Transverse colon (tissue), 4 donors: Measurements from ENCODE around the gene ZBTB32. TPM values are rescaled to one million over a fixed set of nuclear protein-coding genes. Genes with fewer than 3 reads are reported as not detected.

ENCODE experiments used
- DNase-seq: peaks from one replicate; pipeline ENCODE4 v3.0.0-alpha.2; 2019
- H3K27ac ChIP-seq, 4 donors: fragments of 200-600 bp; sonication (generic); 2 replicates each; pipeline ENCODE4 v1.5.1; 2016 to 2018; ENCODE audit warnings: inconsistent platforms in 4 of 4
- H3K27me3 ChIP-seq: fragments of 200-600 bp; sonication (generic); 2 replicates; pipeline ENCODE4 v1.5.1; 2017; ENCODE audit warnings: inconsistent platforms
- H3K36me3 ChIP-seq, 4 donors: fragments of 200-600 bp; sonication (generic); 2 replicates each; pipeline ENCODE4 v1.5.1; 2017 to 2019; ENCODE audit warnings: inconsistent platforms in 4 of 4
- H3K4me1 ChIP-seq, 4 donors: fragments of 200-600 bp; sonication (generic); 2 replicates each; pipeline ENCODE4 v1.5.1; 2017 to 2020; ENCODE audit warnings: inconsistent platforms in 4 of 4
- H3K4me3 ChIP-seq, 4 donors: fragments of 200-600 bp; sonication (generic); 1 replicate in 1 of 4; 2 replicates in 3 of 4; pipeline versions ENCODE4 v1.5.1 to v1.6.1; 2017 to 2019; ENCODE audit warnings: inconsistent platforms in 4 of 4
- H3K9me3 ChIP-seq, 2 donors: fragments of 200-600 bp; sonication (generic); 2 replicates each; pipeline ENCODE4 v1.5.1; 2017 to 2019; ENCODE audit warnings: inconsistent platforms in 2 of 2
- CTCF ChIP-seq, 5 experiments: fragments of 200-600 bp in 3 of 5; fragments of 450-650 bp in 2 of 5; sonication (generic) in 3 of 5; IDR thresholded peaks; 1 replicate in 2 of 5; 2 replicates in 3 of 5; pipeline ENCODE4 v1.5.1; 2016 to 2017; ENCODE audit warnings: antibody characterized with exemption in 5 of 5, inconsistent platforms in 3 of 5, mild to moderate bottlenecking in 2 of 5, moderate library complexity in 1 of 5
- EP300 ChIP-seq: sonication (generic); formaldehyde crosslinking; IDR thresholded peaks from one replicate; pipeline ENCODE4 v1.6.1; 2017; ENCODE audit warnings: antibody characterized with exemption, low read depth
- POLR2A ChIP-seq: fragments of 450-650 bp; IDR thresholded peaks from one replicate; pipeline ENCODE4 v1.6.1; 2016; ENCODE audit warnings: antibody characterized with exemption, mild to moderate bottlenecking, moderate library complexity
- POLR2AphosphoS5 ChIP-seq, 3 donors: sonication (generic); formaldehyde crosslinking; IDR thresholded peaks; one replicate each; pipeline ENCODE4 v1.6.1; 2016; ENCODE audit warnings: antibody characterized with exemption in 3 of 3
- WGBS, 2 donors: methylation state at CpG; one replicate each; pipeline ENCODE4 v1.1.5; 2018; ENCODE audit warnings: low coverage in 1 of 2; 5-methylcytosine and 5-hydroxymethylcytosine counted together
- in situ Hi-C, 4 donors: fragments of 200-750 bp; cut with MboI; loops; one replicate each; pipeline versions ENCODE4 v1.15.0 to v1.15.1; 2017; ENCODE audit warnings: low sequenced_read_pairs in 3 of 4, low pct_ligation_motif_present in 1 of 4, low pct_unique_long_range_greater_than_20kb in 1 of 4
- intact Hi-C: fragments of 100-400 bp; cut with DNase I; formaldehyde crosslinking; loops from one replicate; pipeline ENCODE4 v1.15.1; 2023; ENCODE audit warnings: low total_unique reads
- total RNA-seq, 4 donors: library from RNA; depleted of rRNA; stranded (reverse); fragments of >200 nt; gene quantifications; one replicate each; pipeline ENCODE4 v1.1.0, GENCODE V29; 2016

ZBTB32 gene
- total RNA-seq, 4 donors from 2014 or later: not detected

GRCh38 chr19:35740108-35740422, 35.7 kb downstream of the ZBTB32 start:
- H3K27me3 ChIP-seq: no peaks in the 10 kb centered on the region
- in situ Hi-C loops: no loop called here
- peak overlapping the region; percentile 82 to 97 (median 88) for H3K27ac ChIP-seq
- WGBS, 2 donors: 2% methylated on average over 16 of the region's 16 CpGs; no CpG with 5 or more reads in 1 of the 2 donors
- intact Hi-C loops: loop anchor here (10.0 kb wide), 1 partner anchor 195 kb away; the partner anchor contains the start of gene LRFN3
- peak overlapping the region; percentile 46 to 63 (median 50) for H3K4me3 ChIP-seq
- peaks cover 8 to 22% (median 16%) of the 10 kb centered on the region in 4 donors for H3K4me1 ChIP-seq
- no peak for TF ChIP-seq POLR2A
- TF ChIP-seq EP300: no peak
- no peak for TF ChIP-seq POLR2AphosphoS5 (IDR thresholded peaks at IDR 0.05)
- no peak for TF ChIP-seq CTCF (IDR thresholded peaks at IDR 0.05)
- no peaks in the 10 kb centered on the region for H3K9me3 ChIP-seq
- no peak for DNase-seq
- peaks cover 0 to 7% (median 3%) of the 10 kb centered on the region in 4 donors for H3K36me3 ChIP-seq

- intact Hi-C loops (loop anchor here (10.0 kb wide), 1 partner anchor 194 kb away; the partner anchor contains the start of gene LRFN3), in situ Hi-C loops (no loop called here)
- peak overlapping the region; percentile 49 to 63 (median 54) for H3K4me3 ChIP-seq
- DNase-seq: peak; percentile 98
- H3K9me3 ChIP-seq: no peaks in the 10 kb centered on the region
- peaks cover 0 to 7% (median 3%) of the 10 kb centered on the region in 4 donors for H3K36me3 ChIP-seq
- H3K4me1 ChIP-seq: peaks cover 8 to 22% (median 16%) of the 10 kb centered on the region in 4 donors
- H3K27ac ChIP-seq: peak overlapping the region; percentile 82 to 97 (median 88)
- TF ChIP-seq POLR2AphosphoS5 (IDR thresholded peaks at IDR 0.05) (peak; percentile 24 to 66 (median 66)), POLR2A (peak; percentile 52), CTCF (IDR thresholded peaks at IDR 0.05) (peak in 2 of 5 experiments; percentile 25 to 33), EP300 (peak; percentile 68)
- no peaks in the 10 kb centered on the region for H3K27me3 ChIP-seq
- WGBS, 2 donors: 1% methylated on average over 62 of the region's 63 CpGs; no CpG with 5 or more reads in 1 of the 2 donors
Measured at GRCh38 chr19:35740423-35741202, 36.3 kb downstream of the ZBTB32 start.

GRCh38 chr19:35741203-35741515, 36.8 kb downstream of the ZBTB32 start:
- intact Hi-C loops (loop anchor here (10.0 kb wide), 1 partner anchor 194 kb away; the partner anchor contains the start of gene LRFN3), in situ Hi-C loops (no loop called here)
- Histone ChIP-seq H3K4me3 (peak overlapping the region; percentile 49 to 63 (median 54)), H3K4me1 (peaks cover 11 to 27% (median 20%) of the 10 kb centered on the region in 4 donors), H3K36me3 (peaks cover 0 to 7% (median 3%) of the 10 kb centered on the region in 4 donors), H3K27me3 (no peaks in the 10 kb centered on the region), H3K27ac (peak overlapping the region; percentile 82 to 97 (median 88)), H3K9me3 (no peaks in the 10 kb centered on the region)
- WGBS, 2 donors: 0 to 3% methylated on average over 1 to 9 of the region's 12 CpGs
- no peak for DNase-seq
- TF ChIP-seq POLR2AphosphoS5 (IDR thresholded peaks at IDR 0.05) (no peak), POLR2A (no peak), CTCF (IDR thresholded peaks at IDR 0.05) (no peak), EP300 (no peak)

- in situ Hi-C loops (no loop called here), intact Hi-C loops (loop anchor here (10.0 kb wide), 1 partner anchor 193 kb away; the partner anchor contains the start of gene LRFN3)
- 83 to 100% methylated on average over 1 to 9 of the region's 9 CpGs for WGBS, 2 donors
- Histone ChIP-seq H3K27me3 (no peaks in the 10 kb centered on the region), H3K27ac (peak within 1 kb of the TSS; percentile 82 to 97 (median 88)), H3K36me3 (peaks cover 0 to 6% (median 0%) of the 10 kb centered on the region in 4 donors), H3K4me1 (peaks cover 14 to 33% (median 26%) of the 10 kb centered on the region in 4 donors), H3K9me3 (no peaks in the 10 kb centered on the region), H3K4me3 (peak within 1 kb of the TSS in 2 of 4 donors; percentile 52 to 63)
- peak; percentile 67 for DNase-seq
- peak; percentile 34 for TF ChIP-seq POLR2A
- peak; percentile 42 to 54 (median 47) for TF ChIP-seq POLR2AphosphoS5 (IDR thresholded peaks at IDR 0.05)
- TF ChIP-seq EP300: no peak
Measured at GRCh38 chr19:35742121-35742724, 37.9 kb downstream of the ZBTB32 start, which contains the start of gene IGFLR1. IGFLR1 (minus strand) TSS chr19:35742452; CDS start chr19:35741180, 1,272 bp downstream.
